Middle frontal gyrus (tissue), 1 donor: ENCODE data around the gene ANKIB1.
"Not testable (repeated sequence)": the region's sequence is repeated elsewhere in the genome, so short reads cannot be mapped to it uniquely, and the experiment has no call there.

Source experiments
- DNase-seq: peaks from one replicate; pipeline ENCODE4 v3.0.0-alpha.2; 2015; ENCODE audit warnings: low spot score; ENCODE audit errors: extremely low spot score

ANKIB1 gene

DNA sequence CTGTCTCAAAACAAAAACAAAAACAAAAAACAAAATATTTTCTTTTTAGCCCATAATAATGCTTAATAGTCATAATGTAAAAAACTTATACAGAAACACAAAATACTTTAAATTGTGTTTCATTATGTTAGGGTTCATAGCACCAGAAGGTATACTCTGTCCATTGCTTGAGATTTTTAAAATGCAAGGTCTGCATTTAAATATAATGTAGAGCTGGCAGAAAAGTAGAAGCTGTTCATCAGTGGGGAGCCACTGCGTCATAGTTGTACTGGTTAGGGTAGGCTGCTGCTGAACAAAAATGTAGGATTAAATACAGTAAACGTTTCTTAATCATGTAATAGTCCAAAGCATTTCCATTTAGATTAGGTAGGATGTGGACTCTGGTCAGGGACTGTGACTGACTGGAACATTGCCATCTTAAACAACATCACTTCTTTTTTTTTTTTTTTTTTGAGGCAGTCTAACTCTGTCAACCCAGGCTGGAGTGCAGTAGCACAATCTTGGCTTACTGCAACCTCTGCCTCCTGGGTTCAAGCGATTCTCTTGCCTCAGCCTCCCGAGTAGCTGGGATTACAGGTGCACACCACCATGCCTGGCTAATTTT lies 85.2 kb downstream of the ANKIB1 start:
- DNase-seq, result no peak

- no peak for DNase-seq
These were observed 85.7 kb downstream of the ANKIB1 start for GRCh38 chr7:92331508-92331907.

GRCh38 chr7:92332782-92333181 lies 87.0 kb downstream of the ANKIB1 start:
- DNase-seq, result no peak

DNA sequence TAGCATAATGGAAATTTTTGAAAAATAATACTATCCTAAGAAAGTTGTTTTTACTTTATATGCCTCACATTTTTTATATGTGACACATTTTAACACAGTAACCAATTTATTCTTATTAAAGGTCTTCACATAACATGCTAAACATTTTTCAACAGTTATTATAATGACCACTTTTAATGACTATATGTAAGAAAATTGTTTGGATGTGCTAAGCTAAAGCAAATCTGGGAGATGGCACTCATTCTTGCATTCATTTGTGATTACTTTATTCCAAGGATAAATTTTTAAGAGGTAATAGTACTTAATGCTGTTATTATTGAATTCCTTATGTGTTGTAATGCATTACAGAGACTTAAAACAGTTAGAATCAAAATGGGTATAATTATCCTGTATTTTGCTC lies 88.1 kb downstream of the ANKIB1 start:
- no peak for DNase-seq

- no peak for DNase-seq
These were observed 89.8 kb downstream of the ANKIB1 start for GRCh38 chr7:92335574-92335973.

- DNase-seq, result no peak
These were observed 91.0 kb downstream of the ANKIB1 start for GRCh38 chr7:92336662-92337340.

GRCh38 chr7:92340016-92340415 lies 94.2 kb downstream of the ANKIB1 start:
- no peak for DNase-seq

GRCh38 chr7:92343714-92344113 lies 97.9 kb downstream of the ANKIB1 start:
- no peak for DNase-seq

DNA sequence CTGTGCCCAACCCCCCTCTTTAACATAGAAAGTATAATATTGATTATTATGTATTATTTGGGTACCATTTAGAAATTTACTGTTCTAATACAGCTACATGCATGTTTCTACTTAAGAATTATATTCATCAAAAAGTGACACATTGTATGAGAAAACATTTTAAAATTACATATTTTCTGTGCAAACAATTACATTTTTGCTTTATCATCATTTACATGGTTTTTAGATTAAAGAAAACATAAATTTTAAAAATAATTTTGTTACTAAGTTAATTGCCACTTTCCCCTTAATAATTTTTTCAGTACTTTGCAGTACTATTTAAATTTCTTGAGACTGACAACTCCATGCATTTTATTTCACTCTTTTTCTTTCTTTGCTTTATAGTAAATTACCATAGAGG lies 106.2 kb downstream of the ANKIB1 start:
- DNase-seq, result no peak

- no peak for DNase-seq
These were observed 108.4 kb downstream of the ANKIB1 start for GRCh38 chr7:92354214-92354613.

GRCh38 chr7:92356406-92356805 lies 110.6 kb downstream of the ANKIB1 start:
- no peak for DNase-seq

DNA sequence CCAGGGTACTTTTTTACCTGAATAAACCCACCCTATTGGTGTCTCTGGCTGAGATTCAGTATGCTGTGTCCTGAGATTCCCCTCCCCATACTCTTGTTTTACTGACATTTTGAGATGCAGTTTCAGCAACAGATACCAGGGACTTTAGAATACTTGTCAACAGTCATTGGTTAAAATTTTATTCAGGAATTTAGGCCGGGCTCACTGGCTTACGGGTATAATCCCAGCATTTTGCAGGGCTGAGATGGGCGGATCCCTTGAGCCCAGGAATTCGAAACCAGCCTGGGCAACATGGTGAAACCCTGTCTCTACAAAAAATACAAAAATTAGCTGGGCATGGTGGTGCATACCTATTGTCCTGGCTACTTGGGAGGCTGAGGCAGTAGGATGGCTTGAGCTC lies 111.5 kb downstream of the ANKIB1 start:
- no peak for DNase-seq

GRCh38 chr7:92359179-92359578 lies 113.4 kb downstream of the ANKIB1 start:
- not testable (repeated sequence) for DNase-seq

DNA sequence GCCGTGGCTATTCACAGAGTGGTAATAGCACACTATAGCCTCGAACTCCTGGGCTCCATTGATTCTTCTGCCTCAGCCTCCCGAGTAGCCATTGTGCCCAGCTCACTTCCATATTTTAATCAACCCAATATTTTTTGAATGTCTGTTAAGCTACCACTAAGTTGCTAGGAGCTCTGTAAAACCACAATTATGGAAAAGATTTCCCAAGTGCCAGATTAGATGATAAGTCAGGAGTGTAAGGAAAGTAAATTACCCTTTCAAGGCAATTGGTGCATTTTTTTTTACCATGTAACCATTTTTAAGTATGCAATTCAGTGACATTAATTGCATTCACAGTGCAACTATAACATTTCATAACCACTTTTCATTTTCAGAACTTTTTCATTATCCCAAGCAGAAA lies 114.0 kb downstream of the ANKIB1 start:
- no peak for DNase-seq

DNA sequence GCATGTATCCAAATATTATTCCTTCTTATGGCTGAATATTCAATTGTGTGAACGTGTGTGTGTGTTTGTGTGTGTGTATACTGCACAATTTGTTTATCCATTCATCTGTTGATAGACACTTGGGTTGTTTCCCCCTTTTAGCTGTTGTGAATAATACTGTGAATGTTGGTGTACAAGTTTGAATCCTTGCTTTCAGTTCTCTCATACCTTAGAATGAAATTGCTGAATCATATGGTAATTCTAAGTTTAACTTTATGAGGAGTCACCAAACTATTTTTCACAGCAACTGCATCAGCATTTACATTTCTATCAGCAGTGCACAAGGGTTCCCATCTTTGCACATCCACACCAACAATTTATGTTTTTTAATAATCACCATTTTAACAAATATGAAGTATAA lies 114.6 kb downstream of the ANKIB1 start:
- DNase-seq, result no peak

DNA sequence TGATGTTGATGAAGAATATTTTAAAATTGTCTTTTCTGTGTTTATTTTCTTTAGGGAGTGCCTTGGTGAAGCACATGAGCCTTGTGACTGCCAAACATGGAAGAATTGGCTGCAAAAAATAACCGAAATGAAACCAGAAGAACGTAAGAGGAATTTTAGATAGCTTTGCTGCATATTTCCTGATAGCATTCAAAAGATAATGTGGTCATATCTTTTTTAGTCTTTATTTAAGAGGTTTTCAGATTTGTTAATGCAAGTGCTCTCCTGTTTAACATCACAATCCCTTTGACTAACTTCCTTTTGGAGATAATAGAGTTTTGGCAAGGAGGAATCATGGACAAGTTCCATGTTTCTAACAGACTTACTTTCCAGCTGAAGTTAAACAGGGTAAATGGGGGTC lies 116.4 kb downstream of the ANKIB1 start:
- DNase-seq, result no peak

DNA sequence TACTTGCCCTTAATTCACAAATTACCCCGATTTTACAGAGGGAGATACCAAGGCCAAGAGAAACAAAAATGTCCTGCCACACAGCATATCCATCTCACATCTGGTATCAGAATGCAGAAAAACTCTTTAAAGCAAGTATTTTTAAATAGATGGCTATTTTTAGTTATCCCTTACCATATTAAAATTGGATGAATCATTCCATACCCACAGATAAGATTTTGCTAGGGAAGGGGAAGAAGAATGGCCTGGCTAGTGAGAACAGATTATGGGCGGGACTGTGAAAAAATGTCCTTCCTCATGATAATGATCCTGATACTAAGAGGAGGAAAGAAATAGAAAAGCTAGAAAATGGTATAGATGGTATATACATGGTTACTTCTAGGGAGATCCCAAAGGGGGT lies 121.0 kb downstream of the ANKIB1 start:
- no peak for DNase-seq

DNA sequence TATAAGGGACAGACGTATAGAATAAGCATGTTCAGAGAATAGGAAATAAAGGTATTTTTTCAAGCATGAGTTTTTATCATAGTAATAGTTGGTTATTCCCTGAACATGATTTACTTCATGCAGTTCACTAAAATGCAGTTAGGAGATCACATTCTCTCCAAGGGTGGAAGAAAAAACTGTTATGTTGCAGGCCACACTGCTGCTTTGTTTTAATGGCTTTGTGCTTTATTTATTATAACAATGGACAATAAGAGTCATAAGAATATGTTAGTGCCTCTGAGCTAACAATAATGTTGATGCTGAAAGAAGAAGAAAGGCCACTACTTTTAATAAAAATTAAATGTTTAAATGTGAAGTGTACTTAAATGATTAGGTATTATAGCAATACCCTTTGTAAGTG lies 123.0 kb downstream of the ANKIB1 start:
- no peak for DNase-seq

DNA sequence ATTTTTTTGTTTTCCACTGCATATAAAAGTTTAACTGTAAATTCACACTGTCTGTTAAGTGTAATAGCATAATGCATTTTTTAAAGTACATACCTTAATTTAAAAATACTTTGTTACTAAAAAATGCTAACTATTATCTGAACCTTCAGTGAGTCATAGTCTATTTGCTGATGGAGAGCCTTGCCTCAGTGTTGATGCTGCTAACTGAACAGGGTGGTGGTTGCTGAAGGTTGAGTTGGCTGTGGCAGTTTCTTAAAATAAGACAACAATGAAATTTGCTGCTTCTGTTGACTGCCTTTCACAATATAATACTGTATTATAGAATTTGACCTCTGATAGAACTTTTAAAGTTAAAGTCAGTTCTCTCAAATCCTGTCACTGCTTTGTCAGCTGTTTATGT lies 129.2 kb downstream of the ANKIB1 start:
- DNase-seq, result no peak

- no peak for DNase-seq
These were observed 145.3 kb downstream of the ANKIB1 start for GRCh38 chr7:92391071-92391470.

GRCh38 chr7:92397542-92397941 lies 151.8 kb downstream of the ANKIB1 start:
- DNase-seq, result no peak

GRCh38 chr7:92400013-92400412 lies 154.2 kb downstream of the ANKIB1 start:
- no peak for DNase-seq
